HEK293 (cell line): ENCODE measurements around the gene THG1L.
A peak's percentile ranks its signal among the peaks of the same experiment; 100 is the strongest.

Experiments used
- GFI1B ChIP-seq: fragments of 450-650 bp; formaldehyde crosslinking; IDR thresholded peaks from 2 replicates; pipeline ENCODE4 v1.5.1; 2016; ENCODE audit warnings: missing biosample characterization, missing genetic modification characterization
- GLI2 ChIP-seq: fragments of 450-650 bp; formaldehyde crosslinking; IDR thresholded peaks from 2 replicates; pipeline ENCODE4; 2017; ENCODE audit warnings: missing biosample characterization, missing genetic modification characterization, low read depth, borderline replicate concordance
- KLF8 ChIP-seq: fragments of 450-650 bp; formaldehyde crosslinking; IDR thresholded peaks from 2 replicates; pipeline ENCODE4 v1.5.1; 2016; ENCODE audit warnings: missing biosample characterization, missing genetic modification characterization
- MEIS1 ChIP-seq: sonication (generic); formaldehyde crosslinking; IDR thresholded peaks from 2 replicates; pipeline ENCODE4 v1.8.1; 2022; ENCODE audit warnings: missing genetic modification reagents, mild to moderate bottlenecking, borderline replicate concordance
- OSR2 ChIP-seq: fragments of 450-650 bp; formaldehyde crosslinking; IDR thresholded peaks from 2 replicates; pipeline ENCODE4 v1.5.1; 2016; ENCODE audit warnings: missing biosample characterization, missing genetic modification characterization
- PRDM1 ChIP-seq: fragments of 450-650 bp; formaldehyde crosslinking; IDR thresholded peaks from 2 replicates; pipeline ENCODE4; 2016; ENCODE audit warnings: missing biosample characterization, missing genetic modification characterization
- SCRT1 ChIP-seq: fragments of 450-650 bp; formaldehyde crosslinking; IDR thresholded peaks from 2 replicates; pipeline ENCODE4 v1.5.1; 2016; ENCODE audit warnings: missing biosample characterization, missing genetic modification characterization, borderline replicate concordance
- ZNF114 ChIP-seq: fragments of 450-650 bp; formaldehyde crosslinking; IDR thresholded peaks from 2 replicates; pipeline ENCODE4 v1.5.0; 2017; ENCODE audit warnings: missing biosample characterization, missing genetic modification characterization
- ZNF174 ChIP-seq: fragments of 450-650 bp; formaldehyde crosslinking; IDR thresholded peaks from 2 replicates; pipeline ENCODE4 v1.5.0; 2017; ENCODE audit warnings: missing biosample characterization, mild to moderate bottlenecking, missing genetic modification characterization
- ZNF350 ChIP-seq: fragments of 450-650 bp; formaldehyde crosslinking; IDR thresholded peaks from 2 replicates; pipeline ENCODE4 v1.5.0; 2017; ENCODE audit warnings: missing biosample characterization, mild to moderate bottlenecking, missing genetic modification characterization
- ZNF37A ChIP-seq: fragments of 450-650 bp; IDR thresholded peaks from 2 replicates; pipeline ENCODE4 v1.5.1; 2018; ENCODE audit warnings: missing biosample characterization, missing genetic modification characterization
- ZNF391 ChIP-seq: fragments of 450-650 bp; formaldehyde crosslinking; IDR thresholded peaks from 2 replicates; pipeline ENCODE4 v1.5.1; 2016; ENCODE audit warnings: low read depth, missing biosample characterization, missing genetic modification characterization, borderline replicate concordance
- ZNF561 ChIP-seq: fragments of 450-650 bp; IDR thresholded peaks from 2 replicates; pipeline ENCODE4 v1.5.1; 2018; ENCODE audit warnings: missing biosample characterization, missing genetic modification characterization, borderline replicate concordance
- ZNF571 ChIP-seq: fragments of 450-650 bp; formaldehyde crosslinking; IDR thresholded peaks from 2 replicates; pipeline ENCODE4 v1.5.0; 2017; ENCODE audit warnings: missing biosample characterization, missing genetic modification characterization
- ZNF629 ChIP-seq: fragments of 450-650 bp; formaldehyde crosslinking; IDR thresholded peaks from 2 replicates; pipeline ENCODE4 v1.5.1; 2017; ENCODE audit warnings: missing biosample characterization, missing genetic modification characterization
- ZNF76 ChIP-seq: fragments of 450-650 bp; formaldehyde crosslinking; IDR thresholded peaks from 2 replicates; pipeline ENCODE4; 2016; ENCODE audit warnings: low read depth, missing biosample characterization, missing genetic modification characterization, borderline replicate concordance
- ZNF776 ChIP-seq: fragments of 450-650 bp; formaldehyde crosslinking; IDR thresholded peaks from 2 replicates; pipeline ENCODE4 v1.5.0; 2017; ENCODE audit warnings: missing biosample characterization, missing genetic modification characterization, borderline replicate concordance
- ZNF777 ChIP-seq: fragments of 450-650 bp; formaldehyde crosslinking; IDR thresholded peaks from 2 replicates; pipeline ENCODE4 v1.5.1; 2017; ENCODE audit warnings: missing biosample characterization, missing genetic modification characterization, borderline replicate concordance
- ZNF791 ChIP-seq: fragments of 450-650 bp; formaldehyde crosslinking; IDR thresholded peaks from 2 replicates; pipeline ENCODE4 v1.5.1; 2016; ENCODE audit warnings: missing biosample characterization, missing genetic modification characterization
- TF ChIP-seq, protein P1 (sequence below): fragments of 450-650 bp; formaldehyde crosslinking; conservative IDR thresholded peaks from 2 replicates; pipeline ENCODE4 v1.5.1; 2016; ENCODE audit warnings: low read depth, missing biosample characterization, missing genetic modification characterization
- TF ChIP-seq, protein P2 (sequence below): fragments of 450-650 bp; formaldehyde crosslinking; IDR thresholded peaks from 2 replicates; pipeline ENCODE4 v1.5.1; 2016; ENCODE audit warnings: missing biosample characterization, missing genetic modification characterization
- TF ChIP-seq, protein P3 (sequence below): fragments of 450-650 bp; formaldehyde crosslinking; IDR thresholded peaks from 2 replicates; pipeline ENCODE4 v1.5.1; 2016; ENCODE audit warnings: missing biosample characterization, missing genetic modification characterization, low read depth
- TF ChIP-seq, protein P4 (sequence below): fragments of 450-650 bp; formaldehyde crosslinking; optimal IDR thresholded peaks from 2 replicates; pipeline ENCODE3; 2016; ENCODE audit warnings: missing biosample characterization, mild to moderate bottlenecking, missing genetic modification characterization
- TF ChIP-seq, protein P5 (sequence below): fragments of 450-650 bp; formaldehyde crosslinking; IDR thresholded peaks from 2 replicates; pipeline ENCODE4 v1.5.1; 2016; ENCODE audit warnings: missing biosample characterization, missing genetic modification characterization

The THG1L gene

DNA sequence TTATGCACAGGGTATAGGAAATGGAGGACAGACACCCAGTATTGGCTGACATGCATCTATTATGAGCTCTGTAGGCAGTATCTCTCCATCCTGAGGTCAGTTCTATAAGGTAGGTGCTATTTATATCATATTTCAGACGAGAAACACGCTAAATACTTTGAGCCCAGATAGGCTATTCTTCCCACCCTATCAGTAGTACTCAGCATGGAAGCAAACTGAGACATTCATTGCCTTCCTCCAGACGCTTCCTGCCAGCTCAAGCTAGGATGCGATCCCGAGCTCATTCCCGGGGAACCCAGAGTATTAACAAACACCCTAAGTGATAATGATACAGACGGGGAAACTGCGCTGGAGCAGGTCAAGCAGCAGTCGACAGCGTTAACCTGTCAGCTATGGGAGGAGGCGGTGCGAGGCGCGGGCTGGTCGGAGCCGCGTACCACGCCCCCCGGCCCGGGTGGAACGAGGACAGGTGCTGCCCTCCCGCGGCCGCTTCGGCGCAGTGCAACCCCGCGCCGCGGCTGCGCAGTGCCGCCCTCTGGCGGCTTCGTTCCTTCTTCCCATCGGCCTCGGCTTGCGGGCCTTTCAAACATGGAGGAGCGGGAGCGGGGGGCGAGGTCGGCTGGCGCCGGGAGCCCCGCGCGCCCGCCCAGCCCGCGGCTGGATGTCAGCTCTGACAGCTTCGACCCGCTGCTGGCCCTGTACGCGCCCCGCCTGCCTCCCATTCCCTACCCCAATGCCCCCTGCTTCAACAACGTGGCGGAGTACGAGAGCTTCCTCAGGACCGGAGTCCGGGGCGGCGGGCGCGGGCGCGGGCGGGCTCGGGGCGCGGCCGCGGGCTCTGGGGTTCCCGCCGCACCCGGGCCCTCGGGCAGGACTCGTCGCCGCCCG is 12.2 kb downstream of the THG1L start, which contains the start of gene LSM11 (continued):
- TF ChIP-seq ZNF561 (tag by site-specific recombination): no peak
- no peak for TF ChIP-seq SCRT1
- TF ChIP-seq, protein P1, sequence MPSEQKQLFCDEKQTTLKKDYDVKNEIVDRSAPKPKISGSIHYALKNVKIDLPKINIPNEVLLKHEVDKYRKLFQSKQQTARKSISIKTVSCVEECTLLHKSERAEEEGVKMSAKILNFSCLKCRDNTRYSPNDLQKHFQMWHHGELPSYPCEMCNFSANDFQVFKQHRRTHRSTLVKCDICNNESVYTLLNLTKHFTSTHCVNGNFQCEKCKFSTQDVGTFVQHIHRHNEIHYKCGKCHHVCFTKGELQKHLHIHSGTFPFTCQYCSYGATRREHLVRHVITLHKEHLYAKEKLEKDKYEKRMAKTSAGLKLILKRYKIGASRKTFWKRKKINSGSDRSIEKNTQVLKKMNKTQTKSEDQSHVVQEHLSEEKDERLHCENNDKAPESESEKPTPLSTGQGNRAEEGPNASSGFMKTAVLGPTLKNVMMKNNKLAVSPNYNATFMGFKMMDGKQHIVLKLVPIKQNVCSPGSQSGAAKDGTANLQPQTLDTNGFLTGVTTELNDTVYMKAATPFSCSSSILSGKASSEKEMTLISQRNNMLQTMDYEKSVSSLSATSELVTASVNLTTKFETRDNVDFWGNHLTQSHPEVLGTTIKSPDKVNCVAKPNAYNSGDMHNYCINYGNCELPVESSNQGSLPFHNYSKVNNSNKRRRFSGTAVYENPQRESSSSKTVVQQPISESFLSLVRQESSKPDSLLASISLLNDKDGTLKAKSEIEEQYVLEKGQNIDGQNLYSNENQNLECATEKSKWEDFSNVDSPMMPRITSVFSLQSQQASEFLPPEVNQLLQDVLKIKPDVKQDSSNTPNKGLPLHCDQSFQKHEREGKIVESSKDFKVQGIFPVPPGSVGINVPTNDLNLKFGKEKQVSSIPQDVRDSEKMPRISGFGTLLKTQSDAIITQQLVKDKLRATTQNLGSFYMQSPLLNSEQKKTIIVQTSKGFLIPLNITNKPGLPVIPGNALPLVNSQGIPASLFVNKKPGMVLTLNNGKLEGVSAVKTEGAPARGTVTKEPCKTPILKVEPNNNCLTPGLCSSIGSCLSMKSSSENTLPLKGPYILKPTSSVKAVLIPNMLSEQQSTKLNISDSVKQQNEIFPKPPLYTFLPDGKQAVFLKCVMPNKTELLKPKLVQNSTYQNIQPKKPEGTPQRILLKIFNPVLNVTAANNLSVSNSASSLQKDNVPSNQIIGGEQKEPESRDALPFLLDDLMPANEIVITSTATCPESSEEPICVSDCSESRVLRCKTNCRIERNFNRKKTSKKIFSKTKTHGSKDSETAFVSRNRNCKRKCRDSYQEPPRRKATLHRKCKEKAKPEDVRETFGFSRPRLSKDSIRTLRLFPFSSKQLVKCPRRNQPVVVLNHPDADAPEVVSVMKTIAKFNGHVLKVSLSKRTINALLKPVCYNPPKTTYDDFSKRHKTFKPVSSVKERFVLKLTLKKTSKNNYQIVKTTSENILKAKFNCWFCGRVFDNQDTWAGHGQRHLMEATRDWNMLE (tag by site-specific recombination): no peak
- TF ChIP-seq ZNF629 (tag by site-specific recombination): 0 out of 2 replicates have a peak, but pooled peaks have one; percentile 23
- no peak for TF ChIP-seq ZNF37A (tag by site-specific recombination)
- TF ChIP-seq, protein P2, sequence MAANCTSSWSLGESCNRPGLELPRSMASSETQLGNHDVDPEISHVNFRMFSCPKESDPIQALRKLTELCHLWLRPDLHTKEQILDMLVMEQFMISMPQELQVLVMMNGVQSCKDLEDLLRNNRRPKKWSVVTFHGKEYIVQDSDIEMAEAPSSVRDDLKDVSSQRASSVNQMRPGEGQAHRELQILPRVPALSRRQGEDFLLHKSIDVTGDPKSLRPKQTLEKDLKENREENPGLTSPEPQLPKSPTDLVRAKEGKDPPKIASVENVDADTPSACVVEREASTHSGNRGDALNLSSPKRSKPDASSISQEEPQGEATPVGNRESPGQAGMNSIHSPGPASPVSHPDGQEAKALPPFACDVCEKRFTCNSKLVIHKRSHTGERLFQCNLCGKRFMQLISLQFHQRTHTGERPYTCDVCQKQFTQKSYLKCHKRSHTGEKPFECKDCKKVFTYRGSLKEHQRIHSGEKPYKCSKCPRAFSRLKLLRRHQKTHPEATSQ (tag by site-specific recombination): no peak
- TF ChIP-seq OSR2 (tag by site-specific recombination): no peak
- TF ChIP-seq ZNF350 (tag by site-specific recombination): no peak
- TF ChIP-seq ZNF571: no peak
- TF ChIP-seq PRDM1 (tag by site-specific recombination): no peak
- TF ChIP-seq, protein P3, sequence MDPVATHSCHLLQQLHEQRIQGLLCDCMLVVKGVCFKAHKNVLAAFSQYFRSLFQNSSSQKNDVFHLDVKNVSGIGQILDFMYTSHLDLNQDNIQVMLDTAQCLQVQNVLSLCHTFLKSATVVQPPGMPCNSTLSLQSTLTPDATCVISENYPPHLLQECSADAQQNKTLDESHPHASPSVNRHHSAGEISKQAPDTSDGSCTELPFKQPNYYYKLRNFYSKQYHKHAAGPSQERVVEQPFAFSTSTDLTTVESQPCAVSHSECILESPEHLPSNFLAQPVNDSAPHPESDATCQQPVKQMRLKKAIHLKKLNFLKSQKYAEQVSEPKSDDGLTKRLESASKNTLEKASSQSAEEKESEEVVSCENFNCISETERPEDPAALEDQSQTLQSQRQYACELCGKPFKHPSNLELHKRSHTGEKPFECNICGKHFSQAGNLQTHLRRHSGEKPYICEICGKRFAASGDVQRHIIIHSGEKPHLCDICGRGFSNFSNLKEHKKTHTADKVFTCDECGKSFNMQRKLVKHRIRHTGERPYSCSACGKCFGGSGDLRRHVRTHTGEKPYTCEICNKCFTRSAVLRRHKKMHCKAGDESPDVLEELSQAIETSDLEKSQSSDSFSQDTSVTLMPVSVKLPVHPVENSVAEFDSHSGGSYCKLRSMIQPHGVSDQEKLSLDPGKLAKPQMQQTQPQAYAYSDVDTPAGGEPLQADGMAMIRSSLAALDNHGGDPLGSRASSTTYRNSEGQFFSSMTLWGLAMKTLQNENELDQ (tag by site-specific recombination): no peak
- no peak for TF ChIP-seq ZNF114 (tag by site-specific recombination)
- TF ChIP-seq GFI1B (tag by site-specific recombination): no peak
- TF ChIP-seq, protein P4, sequence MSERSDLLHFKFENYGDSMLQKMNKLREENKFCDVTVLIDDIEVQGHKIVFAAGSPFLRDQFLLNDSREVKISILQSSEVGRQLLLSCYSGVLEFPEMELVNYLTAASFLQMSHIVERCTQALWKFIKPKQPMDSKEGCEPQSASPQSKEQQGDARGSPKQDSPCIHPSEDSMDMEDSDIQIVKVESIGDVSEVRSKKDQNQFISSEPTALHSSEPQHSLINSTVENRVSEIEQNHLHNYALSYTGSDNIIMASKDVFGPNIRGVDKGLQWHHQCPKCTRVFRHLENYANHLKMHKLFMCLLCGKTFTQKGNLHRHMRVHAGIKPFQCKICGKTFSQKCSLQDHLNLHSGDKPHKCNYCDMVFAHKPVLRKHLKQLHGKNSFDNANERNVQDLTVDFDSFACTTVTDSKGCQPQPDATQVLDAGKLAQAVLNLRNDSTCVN (tag by site-specific recombination): peak; percentile 87
- TF ChIP-seq, protein P5, sequence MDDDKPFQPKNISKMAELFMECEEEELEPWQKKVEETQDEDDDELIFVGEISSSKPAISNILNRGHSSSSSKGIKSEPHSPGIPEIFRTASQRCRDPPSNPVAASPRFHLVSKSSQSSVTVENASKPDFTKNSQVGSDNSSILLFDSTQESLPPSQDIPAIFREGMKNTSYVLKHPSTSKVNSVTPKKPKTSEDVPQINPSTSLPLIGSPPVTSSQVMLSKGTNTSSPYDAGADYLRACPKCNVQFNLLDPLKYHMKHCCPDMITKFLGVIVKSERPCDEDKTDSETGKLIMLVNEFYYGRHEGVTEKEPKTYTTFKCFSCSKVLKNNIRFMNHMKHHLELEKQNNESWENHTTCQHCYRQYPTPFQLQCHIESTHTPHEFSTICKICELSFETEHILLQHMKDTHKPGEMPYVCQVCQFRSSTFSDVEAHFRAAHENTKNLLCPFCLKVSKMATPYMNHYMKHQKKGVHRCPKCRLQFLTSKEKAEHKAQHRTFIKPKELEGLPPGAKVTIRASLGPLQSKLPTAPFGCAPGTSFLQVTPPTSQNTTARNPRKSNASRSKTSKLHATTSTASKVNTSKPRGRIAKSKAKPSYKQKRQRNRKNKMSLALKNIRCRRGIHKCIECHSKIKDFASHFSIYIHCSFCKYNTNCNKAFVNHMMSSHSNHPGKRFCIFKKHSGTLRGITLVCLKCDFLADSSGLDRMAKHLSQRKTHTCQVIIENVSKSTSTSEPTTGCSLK: no peak
- no peak for TF ChIP-seq ZNF777
- TF ChIP-seq KLF8 (tag by site-specific recombination): peak; percentile 73; the same call in 1 of the 2 replicates
- no peak for TF ChIP-seq ZNF174 (tag by site-specific recombination)
- TF ChIP-seq ZNF791 (tag by site-specific recombination): no peak
- no peak for TF ChIP-seq GLI2 (tag by site-specific recombination)
- no peak for TF ChIP-seq MEIS1 (CRISPR knock-in tag)
- no peak for TF ChIP-seq ZNF776
- peak; percentile 19; the same call in 1 of the 2 replicates for TF ChIP-seq ZNF391
- TF ChIP-seq ZNF76 (tag by site-specific recombination): peak; percentile 83
